ENCODE results near the gene PCBP3. TPM values are rescaled to one million over a fixed set of nuclear protein-coding genes. Genes with fewer than 3 reads are reported as not detected.
A peak's percentile ranks its signal among the peaks of the same experiment; 100 is the strongest.

The PCBP3 gene
- total RNA-seq, 1 donor from 2014 or later, result 7.6 TPM

GRCh38 chr21:45779226-45779625 lies 135.7 kb downstream of the PCBP3 start:
- no peak for DNase-seq (ENCODE audit: extremely low spot score, unreplicated experiment)
- Mint-ChIP-seq H3K9me3 (ENCODE audit: unreplicated experiment) (peaks cover 28% of the 10 kb centered on the region), H3K4me1 (ENCODE audit: unreplicated experiment) (no peaks in the 10 kb centered on the region), H3K27ac (ENCODE audit: unreplicated experiment) (no peak overlapping the region), H3K4me3 (ENCODE audit: unreplicated experiment) (no peak overlapping the region), H3K36me3 (ENCODE audit: unreplicated experiment) (peaks cover 10% of the 10 kb centered on the region), H3K27me3 (ENCODE audit: unreplicated experiment) (peaks cover 43% of the 10 kb centered on the region)
- no peak for TF ChIP-seq CTCF (IDR thresholded peaks at IDR 0.05)

- H3K9me3 Mint-ChIP-seq (ENCODE audit: unreplicated experiment), result peaks cover 28% of the 10 kb centered on the region
- peaks cover 33% of the 10 kb centered on the region for H3K27me3 Mint-ChIP-seq (ENCODE audit: unreplicated experiment)
- no peak overlapping the region for H3K4me3 Mint-ChIP-seq (ENCODE audit: unreplicated experiment)
- peaks cover 6% of the 10 kb centered on the region for H3K36me3 Mint-ChIP-seq (ENCODE audit: unreplicated experiment)
- no peak for TF ChIP-seq CTCF (IDR thresholded peaks at IDR 0.05)
- no peak for DNase-seq (ENCODE audit: extremely low spot score, unreplicated experiment)
- no peak overlapping the region for H3K27ac Mint-ChIP-seq (ENCODE audit: unreplicated experiment)
- no peaks in the 10 kb centered on the region for H3K4me1 Mint-ChIP-seq (ENCODE audit: unreplicated experiment)
These were observed 137.1 kb downstream of the PCBP3 start for GRCh38 chr21:45780647-45781046.

- peaks cover 3% of the 10 kb centered on the region for H3K36me3 Mint-ChIP-seq (ENCODE audit: unreplicated experiment)
- no peak overlapping the region for H3K27ac Mint-ChIP-seq (ENCODE audit: unreplicated experiment)
- DNase-seq (ENCODE audit: extremely low spot score, unreplicated experiment), result no peak
- H3K9me3 Mint-ChIP-seq (ENCODE audit: unreplicated experiment), result peaks cover 20% of the 10 kb centered on the region
- no peak overlapping the region for H3K4me3 Mint-ChIP-seq (ENCODE audit: unreplicated experiment)
- no peak for TF ChIP-seq CTCF (IDR thresholded peaks at IDR 0.05)
- H3K4me1 Mint-ChIP-seq (ENCODE audit: unreplicated experiment), result no peaks in the 10 kb centered on the region
- peaks cover 22% of the 10 kb centered on the region for H3K27me3 Mint-ChIP-seq (ENCODE audit: unreplicated experiment)
These were observed 138.2 kb downstream of the PCBP3 start for GRCh38 chr21:45781741-45782140.

- TF ChIP-seq CTCF (IDR thresholded peaks at IDR 0.05), result no peak
- no peak overlapping the region for H3K4me3 Mint-ChIP-seq (ENCODE audit: unreplicated experiment)
- DNase-seq (ENCODE audit: extremely low spot score, unreplicated experiment), result no peak
- no peak overlapping the region for H3K27ac Mint-ChIP-seq (ENCODE audit: unreplicated experiment)
- H3K27me3 Mint-ChIP-seq (ENCODE audit: unreplicated experiment), result peaks cover 10% of the 10 kb centered on the region
- H3K4me1 Mint-ChIP-seq (ENCODE audit: unreplicated experiment), result no peaks in the 10 kb centered on the region
- no peaks in the 10 kb centered on the region for H3K36me3 Mint-ChIP-seq (ENCODE audit: unreplicated experiment)
- H3K9me3 Mint-ChIP-seq (ENCODE audit: unreplicated experiment), result no peaks in the 10 kb centered on the region
These were observed 143.1 kb downstream of the PCBP3 start for GRCh38 chr21:45786660-45787059.

GRCh38 chr21:45787371-45787770 lies 143.8 kb downstream of the PCBP3 start:
- H3K9me3 Mint-ChIP-seq (ENCODE audit: unreplicated experiment), result no peaks in the 10 kb centered on the region
- no peak overlapping the region for H3K4me3 Mint-ChIP-seq (ENCODE audit: unreplicated experiment)
- H3K27me3 Mint-ChIP-seq (ENCODE audit: unreplicated experiment), result peaks cover 11% of the 10 kb centered on the region
- no peak overlapping the region for H3K27ac Mint-ChIP-seq (ENCODE audit: unreplicated experiment)
- H3K36me3 Mint-ChIP-seq (ENCODE audit: unreplicated experiment), result no peaks in the 10 kb centered on the region
- TF ChIP-seq CTCF (IDR thresholded peaks at IDR 0.05), result no peak
- no peaks in the 10 kb centered on the region for H3K4me1 Mint-ChIP-seq (ENCODE audit: unreplicated experiment)
- peak; percentile 77 for DNase-seq (ENCODE audit: extremely low spot score, unreplicated experiment)
